Astrocyte (in vitro differentiated cells and primary cell): Measurements from ENCODE around the gene BAHCC1. TPM values are rescaled to one million over a fixed set of nuclear protein-coding genes. Genes with fewer than 3 reads are reported as not detected.
A peak's percentile ranks its signal among the peaks of the same experiment; 100 is the strongest.

Source experiments
- DNase-seq: peaks from one replicate; pipeline ENCODE4 v3.0.0-alpha.2; 2010; ENCODE audit warnings: low read depth
- FAIRE-seq: peaks from 2 replicates; lab custom pipeline; 2011; peaks lifted over from hg19 to GRCh38; lab: Jason Lieb, UNC
- H2AFZ ChIP-seq: 2 replicates; pipeline ENCODE4 v1.6.0; 2012; ENCODE audit warnings: low read depth, low read length, inconsistent platforms
- H3K27ac ChIP-seq: 2 replicates; pipeline ENCODE4 v1.5.1; 2011; ENCODE audit warnings: low read depth, low read length, inconsistent platforms
- H3K27me3 ChIP-seq: 2 replicates; pipeline ENCODE4 v1.6.0; 2011; ENCODE audit warnings: low read length, inconsistent platforms; ENCODE audit not compliant: insufficient read depth
- H3K36me3 ChIP-seq: 2 replicates; pipeline ENCODE4 v1.5.1; 2011; ENCODE audit warnings: low read length, inconsistent platforms; ENCODE audit not compliant: insufficient read depth
- H3K4me1 ChIP-seq: 2 replicates; pipeline ENCODE4 v1.5.1; 2011; ENCODE audit warnings: low read length, inconsistent platforms; ENCODE audit not compliant: insufficient read depth
- H3K4me2 ChIP-seq: 2 replicates; pipeline ENCODE4 v1.6.0; 2012; ENCODE audit warnings: low read length, inconsistent platforms
- H3K4me3 ChIP-seq: 2 replicates; pipeline ENCODE4 v1.5.1; 2011; ENCODE audit warnings: low read depth, mild to moderate bottlenecking, low read length, inconsistent platforms; ENCODE audit not compliant: insufficient read depth
- H3K79me2 ChIP-seq: 2 replicates; pipeline ENCODE4 v1.6.0; 2012; ENCODE audit warnings: mild to moderate bottlenecking, low read length, inconsistent platforms; ENCODE audit not compliant: insufficient read depth
- H3K9ac ChIP-seq: 2 replicates; pipeline ENCODE4 v1.6.0; 2012; ENCODE audit warnings: mild to moderate bottlenecking, low read length, inconsistent platforms
- H3K9me3 ChIP-seq: 2 replicates; pipeline ENCODE4 v1.5.1; 2012; ENCODE audit warnings: low read depth, mild to moderate bottlenecking, low read length, inconsistent platforms; ENCODE audit not compliant: insufficient read depth
- H4K20me1 ChIP-seq: 2 replicates; pipeline ENCODE4 v1.6.0; 2012; ENCODE audit warnings: low read length, inconsistent platforms; ENCODE audit not compliant: insufficient read depth
- H3K27ac Mint-ChIP-seq: one replicate; pipeline ENCODE4 v1.8.0; 2021; ENCODE audit warnings: mild to moderate bottlenecking, mixed read lengths; ENCODE audit not compliant: unreplicated experiment
- H3K27me3 Mint-ChIP-seq: one replicate; pipeline ENCODE4 v1.8.0; 2021; ENCODE audit warnings: low read depth, mixed read lengths; ENCODE audit not compliant: unreplicated experiment
- H3K36me3 Mint-ChIP-seq: one replicate; pipeline ENCODE4 v1.8.0; 2021; ENCODE audit warnings: low read depth, mixed read lengths; ENCODE audit not compliant: unreplicated experiment
- H3K4me1 Mint-ChIP-seq: one replicate; pipeline ENCODE4 v1.8.0; 2021; ENCODE audit warnings: low read depth, mixed read lengths; ENCODE audit not compliant: unreplicated experiment
- H3K4me3 Mint-ChIP-seq: one replicate; pipeline ENCODE4 v1.8.0; 2021; ENCODE audit warnings: mild to moderate bottlenecking, moderate library complexity, mixed read lengths; ENCODE audit not compliant: unreplicated experiment
- H3K9me3 Mint-ChIP-seq: one replicate; pipeline ENCODE4 v1.8.0; 2021; ENCODE audit warnings: mild to moderate bottlenecking, mixed read lengths; ENCODE audit not compliant: unreplicated experiment
- CTCF ChIP-seq: IDR thresholded peaks from 2 replicates; pipeline ENCODE4 v1.5.1; 2011; ENCODE audit warnings: low read depth, mild to moderate bottlenecking, inconsistent platforms, low read length, moderate library complexity; ENCODE audit not compliant: insufficient read depth
- EZH2 ChIP-seq: IDR thresholded peaks from 2 replicates; pipeline ENCODE4 v1.6.1; 2012; ENCODE audit warnings: mild to moderate bottlenecking, low read length, inconsistent platforms; ENCODE audit not compliant: insufficient read depth
- total RNA-seq: library from RNA; stranded (reverse); gene quantifications from 2 replicates; pipeline ENCODE4 v1.2.1, GENCODE V29; 2021

The BAHCC1 gene
- total RNA-seq, 1 donor from 2014 or later = 18.5 TPM

GRCh38 chr17:81391936-81392908 lies 3.0 kb upstream of the BAHCC1 start:
- H3K4me1 Mint-ChIP-seq = peaks cover 27% of the 10 kb centered on the region
- peak; percentile 47 for DNase-seq
- peak overlapping the region; percentile 66 for H3K27ac Mint-ChIP-seq
- Histone ChIP-seq H3K4me1 (peaks cover 49% of the 10 kb centered on the region), H3K27me3 (no peaks in the 10 kb centered on the region), H2AFZ (no peak overlapping the region), H3K36me3 (no peaks in the 10 kb centered on the region), H4K20me1 (peaks cover 14% of the 10 kb centered on the region), H3K79me2 (peaks cover 53% of the 10 kb centered on the region), H3K9ac (peak overlapping the region; percentile 82), H3K27ac (no peak overlapping the region), H3K4me2 (peak overlapping the region; percentile 81), H3K4me3 (peak overlapping the region; percentile 54), H3K9me3 (no peaks in the 10 kb centered on the region)
- H3K4me3 Mint-ChIP-seq = peak overlapping the region; percentile 84
- TF ChIP-seq EZH2 = no peak
- no peak for TF ChIP-seq CTCF
- no peaks in the 10 kb centered on the region for H3K36me3 Mint-ChIP-seq
- no peak for FAIRE-seq
- no peaks in the 10 kb centered on the region for H3K27me3 Mint-ChIP-seq
- no peaks in the 10 kb centered on the region for H3K9me3 Mint-ChIP-seq

- H3K9ac ChIP-seq = peak overlapping the region; percentile 82
- Mint-ChIP-seq H3K27ac (peak overlapping the region; percentile 66), H3K4me3 (peak overlapping the region; percentile 84), H3K9me3 (no peaks in the 10 kb centered on the region), H3K36me3 (no peaks in the 10 kb centered on the region), H3K27me3 (no peaks in the 10 kb centered on the region), H3K4me1 (peaks cover 25% of the 10 kb centered on the region)
- H3K27ac ChIP-seq = peak overlapping the region; percentile 68
- peak overlapping the region; percentile 81 for H3K4me2 ChIP-seq
- no peaks in the 10 kb centered on the region for H3K36me3 ChIP-seq
- no peaks in the 10 kb centered on the region for H3K9me3 ChIP-seq
- no peak for DNase-seq
- no peak for FAIRE-seq
- H3K4me3 ChIP-seq = peak overlapping the region; percentile 54
- TF ChIP-seq CTCF = no peak
- TF ChIP-seq EZH2 = no peak
- H2AFZ ChIP-seq = no peak overlapping the region
- peaks cover 14% of the 10 kb centered on the region for H4K20me1 ChIP-seq
- H3K4me1 ChIP-seq = peaks cover 47% of the 10 kb centered on the region
- no peaks in the 10 kb centered on the region for H3K27me3 ChIP-seq
- H3K79me2 ChIP-seq = peaks cover 61% of the 10 kb centered on the region
Observed at GRCh38 chr17:81392909-81393654, 2.2 kb upstream of the BAHCC1 start.
